B cell (primary cell): ENCODE measurements around the gene FBXO24. TPM values are rescaled to one million over a fixed set of nuclear protein-coding genes. Genes with fewer than 3 reads are reported as not detected.

Experiments used
- ATAC-seq: fragments of 200-7000 bp; cut with Tn5 transposase; one replicate; pipeline ENCODE4 v1.10.0; 2021; ENCODE audit warnings: low read depth, mild to moderate bottlenecking, moderate number of reproducible peaks, moderate library complexity
- CTCF ChIA-PET: fragments of 350-600 bp; sonication (Branson Sonifier 250); formaldehyde crosslinking; loops from one replicate; lab custom pipeline; 2021; ENCODE audit warnings: antibody characterized with exemption, inconsistent platforms; lab: Charles Lee
- POLR2A ChIA-PET: fragments of 350-600 bp; sonication (Branson Sonifier 250); formaldehyde crosslinking; loops from one replicate; lab custom pipeline; 2021; ENCODE audit warnings: antibody characterized with exemption; lab: Charles Lee
- DNase-seq: peaks from one replicate; pipeline ENCODE4 v3.0.0; 2013
- H2AFZ ChIP-seq: 2 replicates; pipeline ENCODE4 v1.6.1; 2012; ENCODE audit warnings: mild to moderate bottlenecking, low read depth, low read length; ENCODE audit not compliant: insufficient read depth, poor library complexity, severe bottlenecking
- H3K27ac ChIP-seq, 2 donors: 1 replicate in 1 of 2; 2 replicates in 1 of 2; pipeline ENCODE4 v1.5.1; 2012 to 2013; ENCODE audit warnings: low read length in 2 of 2, mild to moderate bottlenecking in 2 of 2, moderate library complexity in 1 of 2
- H3K27me3 ChIP-seq, 4 experiments: fragments of 200-600 bp in 1 of 4; sonication (generic) in 1 of 4; replicated peaks in 1 of 4; 1 replicate in 2 of 4; 2 replicates in 2 of 4; pipeline versions ENCODE4 v1.6.1 to v1.7.0; 2013 to 2016; ENCODE audit warnings: low read length in 3 of 4, mild to moderate bottlenecking in 2 of 4, mixed read lengths in 1 of 4, moderate library complexity in 1 of 4; ENCODE audit not compliant: insufficient read depth in 4 of 4, control insufficient read depth in 3 of 4; ENCODE audit errors: control extremely low read depth in 1 of 4
- H3K36me3 ChIP-seq, 2 experiments: replicated peaks in 1 of 2; 1 replicate in 1 of 2; 2 replicates in 1 of 2; pipeline versions ENCODE4 v1.6.1 to v1.7.1; 2013; ENCODE audit warnings: low read length in 1 of 2; ENCODE audit not compliant: insufficient read depth in 2 of 2, control insufficient read depth in 1 of 2; ENCODE audit errors: control extremely low read depth in 1 of 2, extremely low read depth in 1 of 2
- H3K4me1 ChIP-seq, 2 donors: fragments of 200-600 bp in 1 of 2; sonication (generic) in 1 of 2; 1 replicate in 1 of 2; 2 replicates in 1 of 2; pipeline versions ENCODE4 v1.5.1 to v1.6.1; 2013 to 2017; ENCODE audit warnings: low read length in 2 of 2; ENCODE audit not compliant: control insufficient read depth in 2 of 2, insufficient read depth in 2 of 2
- H3K4me2 ChIP-seq: replicated peaks from 2 replicates; pipeline ENCODE3; 2012; ENCODE audit warnings: mild to moderate bottlenecking, low read depth, low read length; ENCODE audit not compliant: poor library complexity, severe bottlenecking
- H3K4me3 ChIP-seq, 5 experiments: fragments of 200-600 bp in 1 of 5; sonication (generic) in 1 of 5; 1 replicate in 3 of 5; 2 replicates in 2 of 5; pipeline versions ENCODE4 v1.5.1 to v1.7.0; 2011 to 2016; ENCODE audit warnings: low read length in 4 of 5, mild to moderate bottlenecking in 4 of 5, low read depth in 2 of 5, control low read depth in 1 of 5, moderate library complexity in 1 of 5; ENCODE audit not compliant: insufficient read depth in 1 of 5; ENCODE audit errors: control extremely low read depth in 1 of 5, extremely low read depth in 1 of 5
- H3K79me2 ChIP-seq: fragments of 200-600 bp; sonication (generic); one replicate; pipeline ENCODE4 v1.6.0; 2016; ENCODE audit warnings: low read length; ENCODE audit not compliant: control insufficient read depth, insufficient read depth
- H3K9ac ChIP-seq: fragments of 200-600 bp; sonication (generic); 2 replicates; pipeline ENCODE4 v1.6.1; 2017; ENCODE audit warnings: mild to moderate bottlenecking, low read length, moderate library complexity
- H3K9me3 ChIP-seq, 3 donors: one replicate each; pipeline versions ENCODE4 v1.6.1 to v1.7.1; 2013; ENCODE audit warnings: low read length in 2 of 3; ENCODE audit not compliant: control insufficient read depth in 2 of 3, insufficient read depth in 1 of 3; ENCODE audit errors: control extremely low read depth in 1 of 3
- H4K20me1 ChIP-seq: 2 replicates; pipeline ENCODE4 v1.6.0; 2012; ENCODE audit warnings: mild to moderate bottlenecking, low read length; ENCODE audit not compliant: insufficient read depth, control insufficient read depth, poor library complexity, severe bottlenecking
- H3K27ac Mint-ChIP-seq: one replicate; pipeline ENCODE4 v1.8.0; 2021; ENCODE audit warnings: mixed read lengths
- H3K27me3 Mint-ChIP-seq: one replicate; pipeline ENCODE4 v1.8.0; 2021; ENCODE audit warnings: mixed read lengths
- H3K4me1 Mint-ChIP-seq: one replicate; pipeline ENCODE4 v1.8.0; 2021; ENCODE audit warnings: mixed read lengths
- H3K4me3 Mint-ChIP-seq: one replicate; pipeline ENCODE4 v1.8.0; 2021; ENCODE audit warnings: mixed read lengths
- H3K9me3 Mint-ChIP-seq: one replicate; pipeline ENCODE4 v1.8.0; 2022; ENCODE audit warnings: mixed read lengths; ENCODE audit not compliant: insufficient read depth
- CTCF ChIP-seq: fragments of 200-600 bp; IDR thresholded peaks from one replicate; pipeline ENCODE4 v1.8.0; 2022; ENCODE audit warnings: antibody characterized with exemption, mild to moderate bottlenecking
- EZH2 ChIP-seq: IDR thresholded peaks from 2 replicates; pipeline ENCODE4 v1.6.1; 2012; ENCODE audit warnings: borderline replicate concordance, low read depth, mild to moderate bottlenecking, moderate library complexity, low read length; ENCODE audit not compliant: insufficient read depth, poor library complexity, severe bottlenecking
- WGBS: methylation state at CpG from one replicate; pipeline ENCODE4 v1.1.5; 2013; ENCODE audit warnings: missing lambda C conversion rate; ENCODE audit not compliant: insufficient coverage; 5-methylcytosine and 5-hydroxymethylcytosine counted together
- intact Hi-C: fragments of 100-400 bp; cut with micrococcal nuclease; formaldehyde crosslinking; loops from one replicate; pipeline ENCODE4 v1.10.0; 2022
- polyA plus RNA-seq: library from polyadenylated mRNA; depleted of rRNA; stranded (reverse); fragments of >200 nt; gene quantifications from 2 replicates; pipeline ENCODE4 v1.2.3, GENCODE V29; 2012
- total RNA-seq, 2 donors: library from RNA; stranded (reverse); fragments of 120-200 nt in 1 of 2; gene quantifications; 1 replicate in 1 of 2; 2 replicates in 1 of 2; pipeline versions ENCODE4 v1.2.3 to v1.2.4, GENCODE V29; 2013 to 2022

The FBXO24 gene
- total and polyA plus RNA-seq, 2 donors (not counting 1 experiment from before 2014, with no cell fraction given) = 1.2 to 1.6 TPM

GRCh38 chr7:100568896-100569844 lies 17.0 kb upstream of the FBXO24 start:
- ChIA-PET CTCF (interaction anchor here (0.5 to 3.1 kb wide), 8 partner anchors 10 to 283 kb away, joined by 3 to 13 read pairs (median 4); partner anchors contain the start of genes FBXO24, LRCH4 and SLC12A9), POLR2A (interaction anchor here (0.8 to 1.3 kb wide), 2 partner anchors 17 to 20 kb away, joined by 4 to 10 read pairs; partner anchors contain the start of genes FBXO24 and LRCH4)
- TF ChIP-seq EZH2 = no peak
- peak; percentile 51 for TF ChIP-seq CTCF
- H3K79me2 ChIP-seq = no peaks in the 10 kb centered on the region
- H2AFZ ChIP-seq = peak overlapping the region; percentile 58
- DNase-seq (peak; percentile 61), ATAC-seq (peak; percentile 40)
- 24% methylated on average over 32 of the region's 36 CpGs for WGBS
- peak overlapping the region in 4 of 5 experiments; percentile 29 to 48 (median 38) for H3K4me3 ChIP-seq
- Mint-ChIP-seq H3K4me3 (peak overlapping the region; percentile 67), H3K27me3 (no peaks in the 10 kb centered on the region), H3K27ac (peak overlapping the region; percentile 60), H3K4me1 (peaks cover 39% of the 10 kb centered on the region), H3K9me3 (no peaks in the 10 kb centered on the region)
- peaks cover 0 to 2% of the 10 kb centered on the region in 2 experiments for H3K36me3 ChIP-seq
- no peak overlapping the region for H3K27ac ChIP-seq
- peak overlapping the region; percentile 55 for H3K9ac ChIP-seq
- H3K4me2 ChIP-seq = peak overlapping the region; percentile 85
- H4K20me1 ChIP-seq = peaks cover 18% of the 10 kb centered on the region
- no peaks in the 10 kb centered on the region for H3K9me3 ChIP-seq
- intact Hi-C loops = no loop called here
- no peaks in the 10 kb centered on the region for H3K27me3 ChIP-seq
- peaks cover 39 to 50% of the 10 kb centered on the region in 2 donors for H3K4me1 ChIP-seq
